Hematopoietic multipotent progenitor cell treated with erythropoietin and hydrocortisone succinate and interleukin-3 and kit ligand, for 15 days (in vitro differentiated cells): Measurements from ENCODE around the gene NCS1.

Experiments
- DNase-seq: peaks from one replicate; pipeline ENCODE4 v3.0.0-alpha.2; 2015; ENCODE audit warnings: low spot score

The NCS1 gene

DNA sequence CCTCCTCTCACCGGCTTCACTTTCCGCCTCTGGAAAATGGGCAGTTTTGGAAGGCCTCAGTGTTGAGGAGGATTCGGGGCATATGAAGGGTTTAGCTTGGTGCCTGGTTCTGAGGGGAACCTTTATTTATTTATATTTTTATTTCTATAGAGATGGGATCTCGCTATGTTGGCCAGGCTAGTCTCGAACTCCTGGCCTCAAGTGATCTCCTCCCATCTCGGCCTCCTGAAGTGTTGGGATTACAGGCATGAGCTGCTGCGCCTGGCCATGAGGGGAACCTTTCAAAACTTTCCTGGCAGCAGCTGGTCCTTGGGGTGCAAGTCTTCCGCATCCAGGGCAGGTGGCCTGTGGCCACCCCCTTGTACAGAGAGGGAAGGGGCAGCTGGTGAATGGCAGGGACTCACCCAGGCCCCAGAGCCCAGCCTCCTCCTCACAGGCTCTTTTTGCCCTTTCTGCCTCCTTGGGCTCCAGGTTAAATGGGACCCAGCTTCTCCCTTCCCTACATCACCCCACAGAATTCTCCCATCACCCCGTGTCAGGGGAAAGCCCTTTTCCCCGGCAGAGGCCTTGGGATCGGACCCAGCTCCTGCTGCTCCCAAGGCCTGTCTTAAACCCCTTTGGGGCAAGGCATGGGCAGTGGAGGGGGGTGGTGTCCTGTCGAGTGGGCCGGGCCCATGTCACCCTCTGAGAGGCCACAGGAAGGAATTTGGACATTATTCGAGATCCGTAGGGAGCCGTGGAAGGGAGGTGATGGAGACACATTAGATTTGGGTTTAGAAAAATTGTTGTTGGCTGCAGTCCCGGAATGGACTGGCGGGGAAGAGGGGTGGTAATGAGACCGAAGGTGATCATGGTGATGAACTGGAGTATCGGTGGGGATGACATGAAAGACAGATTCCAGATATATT, 5.9 kb downstream of the NCS1 start:
- no peak for DNase-seq

DNA sequence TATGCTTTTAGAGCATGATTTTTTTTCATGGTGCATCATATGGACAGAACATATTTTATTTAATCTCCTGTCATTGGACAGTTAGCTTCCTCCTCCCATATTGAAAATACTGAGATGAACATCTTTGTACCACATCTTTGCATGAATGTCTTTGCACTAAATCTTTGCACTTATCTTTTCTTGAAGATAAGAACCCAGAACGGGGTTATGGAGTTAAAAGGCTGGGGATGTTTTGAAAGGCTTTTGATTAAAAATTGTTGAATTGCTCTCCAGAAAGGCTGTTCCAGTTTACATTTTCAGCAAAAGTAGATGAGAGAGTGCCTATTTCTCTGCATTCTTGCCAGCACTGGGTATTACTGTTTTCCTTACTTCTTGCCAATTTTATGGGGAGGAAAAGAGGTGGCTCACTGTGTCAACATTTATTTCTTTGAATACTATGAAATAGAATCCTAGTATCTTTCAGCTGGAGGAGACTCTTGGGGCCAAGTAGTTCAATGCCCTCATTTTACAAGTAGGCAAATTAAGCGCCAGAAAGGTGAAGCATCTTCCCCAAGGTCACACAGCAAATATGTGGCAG, 7.2 kb downstream of the NCS1 start:
- DNase-seq, result no peak

- DNase-seq, result peak; percentile 30
Observed at GRCh38 chr9:130180516-130180915, 8.3 kb downstream of the NCS1 start.

DNA sequence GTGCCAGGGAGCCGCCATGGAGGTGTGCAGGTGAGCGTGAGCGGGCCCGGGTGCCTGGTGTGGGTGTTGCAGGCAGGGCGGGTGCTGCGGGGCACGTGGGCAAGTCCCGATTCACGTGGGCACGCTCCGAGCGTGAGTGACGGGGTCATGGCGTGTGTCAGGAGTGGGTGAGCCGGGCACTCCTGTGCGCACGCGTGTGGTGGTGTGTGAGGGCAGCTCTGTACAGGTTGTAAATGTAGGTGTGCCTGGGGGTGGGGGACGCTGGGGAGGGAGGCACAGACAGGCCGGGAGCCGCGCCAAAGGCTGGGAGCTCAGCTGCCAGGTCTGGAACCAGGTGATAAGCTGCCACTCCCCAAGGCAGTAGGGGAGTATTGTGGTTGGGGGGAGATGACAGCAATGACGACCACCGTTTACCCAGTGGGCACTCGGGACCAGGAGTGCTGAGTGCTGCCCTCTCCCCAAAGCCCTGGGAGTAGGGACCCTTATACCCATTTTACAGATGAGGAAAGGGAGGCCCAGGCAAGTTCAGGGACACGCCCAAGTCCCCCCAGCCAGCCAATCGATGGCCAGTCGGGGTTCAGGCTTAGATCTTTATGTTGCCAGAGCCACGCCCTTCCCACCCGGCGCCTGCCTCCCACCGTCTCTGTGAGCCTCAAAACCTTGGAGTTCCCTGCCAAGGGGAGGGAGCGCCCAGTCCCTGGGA, 9.6 kb downstream of the NCS1 start:
- peak; percentile 90 for DNase-seq

DNA sequence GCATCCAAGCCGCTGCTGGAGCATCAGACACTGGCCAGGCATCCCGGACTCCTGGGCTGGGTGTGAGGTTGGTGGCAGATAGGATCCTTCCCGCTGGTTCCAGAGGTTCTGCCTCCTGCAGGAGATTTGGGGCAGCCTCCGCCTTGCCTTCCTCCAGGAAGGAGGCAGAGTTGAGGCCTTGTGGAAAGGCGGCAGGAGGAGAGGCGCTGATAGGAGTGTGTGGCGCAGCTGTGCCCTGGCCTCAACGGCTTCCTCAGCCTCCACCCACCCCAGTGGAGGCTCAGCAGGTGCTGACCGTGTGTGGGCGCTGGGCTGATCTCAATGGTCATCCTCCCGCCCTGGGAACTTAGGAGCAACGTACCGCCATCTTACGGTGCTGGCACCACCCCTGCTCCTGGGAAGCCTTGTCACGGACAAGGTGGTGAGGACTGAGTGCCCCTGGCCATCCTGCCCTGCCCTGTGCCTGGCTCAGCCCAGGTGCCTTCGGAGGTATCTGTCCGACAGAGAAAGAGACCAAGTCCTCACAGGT, 10.2 kb downstream of the NCS1 start:
- no peak for DNase-seq

DNA sequence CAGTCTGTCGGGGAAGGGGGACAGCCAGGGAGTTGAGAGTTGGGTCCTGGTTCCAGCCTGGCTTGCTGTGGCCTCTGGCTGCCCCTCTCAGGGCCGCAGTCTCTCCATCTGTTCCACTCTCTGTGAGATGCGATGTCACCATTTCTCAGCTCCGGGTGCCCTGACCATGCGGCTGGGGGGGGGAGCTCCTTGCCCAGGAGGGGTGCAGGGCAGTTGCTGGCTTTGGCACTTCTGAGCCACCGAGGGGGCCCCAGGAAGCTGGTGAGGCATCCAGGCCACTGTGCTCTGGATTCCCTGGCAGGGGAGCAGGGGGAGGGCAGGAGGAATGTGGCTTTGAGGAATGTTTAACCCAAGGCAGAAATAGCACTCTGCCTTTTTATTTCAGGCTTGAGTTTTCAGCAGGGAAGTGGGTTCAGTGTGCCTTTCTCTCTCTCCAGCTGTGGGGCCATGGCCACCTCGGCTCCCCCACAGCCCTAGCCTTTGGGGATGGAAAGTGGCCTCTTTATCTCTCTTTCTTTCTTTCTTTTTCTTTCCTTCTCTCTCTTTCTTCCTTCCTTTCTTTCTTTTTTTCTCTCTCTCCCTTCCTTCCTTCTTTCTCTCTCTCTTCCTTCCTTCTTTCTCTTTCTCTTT, 11.0 kb downstream of the NCS1 start:
- DNase-seq, result no peak

- DNase-seq, result no peak
Observed at GRCh38 chr9:130185017-130185416, 12.8 kb downstream of the NCS1 start.

GRCh38 chr9:130185490-130186031, 13.4 kb downstream of the NCS1 start:
- DNase-seq, result no peak

GRCh38 chr9:130186051-130186450, 13.8 kb downstream of the NCS1 start:
- DNase-seq, result no peak

DNA sequence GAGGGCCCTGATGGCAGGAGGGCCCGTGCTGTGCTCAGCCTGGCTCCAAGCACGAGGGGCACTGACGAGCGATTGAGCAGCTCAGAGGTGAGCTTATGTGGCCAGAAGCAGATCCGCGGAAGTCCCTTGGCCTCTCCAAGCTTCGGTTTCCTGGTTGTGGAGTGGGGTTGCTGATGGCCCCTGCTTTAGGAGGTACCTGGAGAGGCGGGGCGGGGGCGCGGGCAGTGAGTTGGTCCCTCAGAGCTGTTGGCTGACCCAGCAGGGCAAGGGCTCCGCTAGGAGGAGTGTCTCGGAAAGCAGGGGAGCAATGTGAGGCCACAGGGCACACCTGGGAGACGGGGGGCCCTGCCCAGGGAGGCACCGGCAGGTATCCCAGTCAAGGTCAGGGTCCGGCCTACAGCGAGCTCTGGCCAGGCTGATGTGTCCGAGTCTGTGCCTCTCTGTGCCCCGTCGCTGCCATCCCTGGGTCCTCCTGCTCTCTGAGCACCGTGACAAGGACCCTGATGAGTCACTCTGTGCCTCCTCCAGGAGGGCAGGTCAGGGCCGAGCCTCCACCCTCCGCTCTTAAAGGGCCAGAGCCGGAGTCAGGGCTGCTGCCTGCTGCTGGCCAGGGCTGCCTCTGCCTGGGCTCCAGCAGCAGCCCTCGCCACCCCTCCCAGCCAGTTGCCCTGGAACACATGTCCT, 14.8 kb downstream of the NCS1 start:
- DNase-seq, result peak; percentile 92

DNA sequence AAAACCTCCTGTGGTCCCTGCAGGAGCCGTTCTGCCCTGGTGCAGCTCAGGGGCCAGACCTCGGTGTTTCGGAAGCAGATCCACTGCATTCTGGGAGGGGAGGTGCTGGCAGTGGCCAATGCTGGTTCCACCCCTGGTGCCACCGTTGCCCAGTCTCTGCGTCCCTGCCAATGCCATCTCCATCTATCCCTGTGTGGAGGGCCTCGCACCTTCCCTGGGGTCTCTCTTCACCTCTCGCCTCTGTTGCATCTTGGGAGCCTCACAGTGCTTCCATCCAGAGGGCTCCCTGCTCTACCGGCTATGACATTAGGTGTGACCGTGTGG, 15.3 kb downstream of the NCS1 start:
- DNase-seq, result no peak

- peak; percentile 67 for DNase-seq
Observed at GRCh38 chr9:130188860-130189481, 16.8 kb downstream of the NCS1 start.

GRCh38 chr9:130189840-130190239, 17.6 kb downstream of the NCS1 start:
- no peak for DNase-seq

GRCh38 chr9:130191068-130191748, 19.0 kb downstream of the NCS1 start:
- DNase-seq, result no peak

GRCh38 chr9:130191749-130192120, 19.5 kb downstream of the NCS1 start:
- no peak for DNase-seq

- no peak for DNase-seq
Observed at GRCh38 chr9:130192382-130192999, 20.3 kb downstream of the NCS1 start.

DNA sequence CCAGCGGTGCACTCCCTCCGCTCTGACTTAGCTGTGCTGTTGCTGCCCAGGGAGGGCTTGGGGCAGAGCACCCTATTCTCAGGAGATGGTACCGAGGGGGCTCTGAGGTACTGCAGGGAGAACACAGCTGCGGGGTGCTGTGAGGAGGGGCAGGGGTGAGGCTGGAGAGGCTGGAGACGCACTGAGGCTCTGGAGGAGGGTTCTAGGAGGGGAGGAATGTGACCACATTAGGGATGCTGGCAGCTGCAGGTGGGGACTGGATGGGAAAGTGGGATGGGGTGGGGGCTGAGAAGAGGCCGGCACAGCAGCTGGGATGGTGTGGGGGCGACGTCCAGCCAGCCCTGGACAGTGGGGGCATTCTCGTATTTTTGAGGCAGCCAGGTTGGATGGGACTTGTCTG, 20.9 kb downstream of the NCS1 start:
- DNase-seq, result no peak

- DNase-seq, result peak; percentile 23
Observed at GRCh38 chr9:130193531-130194377, 21.6 kb downstream of the NCS1 start.

- no peak for DNase-seq
Observed at GRCh38 chr9:130194378-130194932, 22.3 kb downstream of the NCS1 start.
